A673 (cell line): Measurements from ENCODE around the gene GZF1. TPM values are rescaled to one million over a fixed set of nuclear protein-coding genes. Genes with fewer than 3 reads are reported as not detected.

ENCODE experiments used
- BruUV-seq: library from RNA; stranded (reverse); fragments of 400-500 nt; replicated peaks from 2 replicates; lab custom pipeline; 2021; lab: Mats Ljungman, UMichigan
- CTCF ChIA-PET: fragments of 300-600 bp; sonication (Branson Sonifier 250); formaldehyde crosslinking; loops from one replicate; lab custom pipeline; 2022; ENCODE audit warnings: antibody characterized with exemption; lab: Charles Lee
- POLR2A ChIA-PET: fragments of 300-600 bp; sonication (Branson Sonifier 250); formaldehyde crosslinking; loops from one replicate; lab custom pipeline; 2022; ENCODE audit warnings: antibody characterized with exemption; ENCODE audit not compliant: low non-redundant PET; lab: Charles Lee
- DNase-seq: peaks from one replicate; pipeline ENCODE4 v3.0.0-alpha.2; 2015; ENCODE audit warnings: low spot score
- H3K27ac ChIP-seq: fragments of 200-600 bp; sonication (generic); 2 replicates; pipeline ENCODE4 v1.5.1; 2016; ENCODE audit warnings: mixed run types, low read depth, mild to moderate bottlenecking, mixed read lengths, antibody characterized with exemption, low read length; ENCODE audit not compliant: poor library complexity, severe bottlenecking
- H3K27me3 ChIP-seq: fragments of 200-600 bp; sonication (generic); replicated peaks from 2 replicates; pipeline ENCODE4 v1.6.1; 2017; ENCODE audit warnings: mixed run types, low read depth, mild to moderate bottlenecking, mixed read lengths, antibody characterized with exemption, low read length; ENCODE audit not compliant: insufficient read depth, poor library complexity
- H3K36me3 ChIP-seq: fragments of 200-600 bp; sonication (generic); 2 replicates; pipeline ENCODE4 v1.6.1; 2016; ENCODE audit warnings: mixed run types, mild to moderate bottlenecking, mixed read lengths, antibody characterized with exemption, low read length; ENCODE audit not compliant: insufficient read depth, poor library complexity, severe bottlenecking
- H3K4me1 ChIP-seq: fragments of 200-600 bp; sonication (generic); 2 replicates; pipeline ENCODE4 v1.6.1; 2017; ENCODE audit warnings: mixed run types, mild to moderate bottlenecking, mixed read lengths, antibody characterized with exemption, low read length; ENCODE audit not compliant: insufficient read depth, poor library complexity, severe bottlenecking
- H3K4me3 ChIP-seq: fragments of 200-600 bp; sonication (generic); 2 replicates; pipeline ENCODE4 v1.5.1; 2016; ENCODE audit warnings: low read depth, mixed run types, mild to moderate bottlenecking, mixed read lengths, low read length; ENCODE audit not compliant: poor library complexity, severe bottlenecking
- H3K9me3 ChIP-seq: fragments of 200-600 bp; sonication (generic); 2 replicates; pipeline ENCODE4 v1.6.1; 2016; ENCODE audit warnings: mixed run types, low read depth, mild to moderate bottlenecking, mixed read lengths, antibody characterized with exemption, low read length; ENCODE audit not compliant: poor library complexity, severe bottlenecking
- CTCF ChIP-seq: fragments of 300-800, 200-600 bp; sonication (generic); conservative IDR thresholded peaks from 2 replicates; pipeline ENCODE4 v1.5.1; 2017; ENCODE audit warnings: low read depth, mild to moderate bottlenecking, antibody characterized with exemption, low read length, moderate library complexity, mixed read lengths
- EZH2 ChIP-seq: fragments of 200-600 bp; sonication (generic); IDR thresholded peaks from 2 replicates; pipeline ENCODE4 v1.6.1; 2017; ENCODE audit warnings: borderline replicate concordance, low read depth, mild to moderate bottlenecking, mixed read lengths, antibody characterized with exemption, low read length; ENCODE audit not compliant: poor library complexity, severe bottlenecking
- intact Hi-C: fragments of 100-400 bp; cut with micrococcal nuclease; formaldehyde crosslinking; loops from one replicate; pipeline ENCODE4 v1.10.0; 2022; ENCODE audit not compliant: unreplicated experiment
- total RNA-seq: library from RNA; stranded (reverse); gene quantifications from 2 replicates; pipeline ENCODE4 v1.2.3, GENCODE V29; 2021

Gene GZF1
- total RNA-seq, 1 experiment from 2014 or later = 13.7 TPM

- peak overlapping the region; percentile 97 for H3K27ac ChIP-seq
- POLR2A ChIA-PET = interaction anchor here (0.6 to 0.7 kb wide), 2 partner anchors 11 to 1727 kb away, joined by 3 to 4 read pairs; no protein-coding TSS in a partner anchor
- TF ChIP-seq EZH2 (no peak), CTCF (no peak)
- H3K27me3 ChIP-seq = no peaks in the 10 kb centered on the region
- DNase-seq = no peak
- no peaks in the 10 kb centered on the region for H3K9me3 ChIP-seq
- intact Hi-C loops = loop anchor here (5.0 kb wide), 1 partner anchor 61 kb away; the partner anchor contains the start of gene NAPB
- H3K36me3 ChIP-seq = peaks cover 1% of the 10 kb centered on the region
- no TSS peak for BruUV-seq
- peaks cover 10% of the 10 kb centered on the region for H3K4me1 ChIP-seq
- CTCF ChIA-PET = no interaction called here
- peak overlapping the region; percentile 96 for H3K4me3 ChIP-seq
Measured at GRCh38 chr20:23361119-23361475, 885 bp upstream of the GZF1 start.

- ChIA-PET POLR2A (no interaction called here), CTCF (no interaction called here)
- Histone ChIP-seq H3K4me3 (peak overlapping the region; percentile 96), H3K4me1 (peaks cover 14% of the 10 kb centered on the region), H3K9me3 (no peaks in the 10 kb centered on the region), H3K27ac (peak overlapping the region; percentile 97), H3K36me3 (peaks cover 10% of the 10 kb centered on the region), H3K27me3 (no peaks in the 10 kb centered on the region)
- TF ChIP-seq EZH2 (no peak), CTCF (no peak)
- intact Hi-C loops = loop anchor here (5.0 kb wide), 1 partner anchor 60 kb away; the partner anchor contains the start of gene NAPB
- BruUV-seq = no TSS peak
- peak; percentile 5 for DNase-seq
Measured at GRCh38 chr20:23362392-23363256, 642 bp downstream of the GZF1 start.

- Histone ChIP-seq H3K27me3 (no peaks in the 10 kb centered on the region), H3K36me3 (peaks cover 10% of the 10 kb centered on the region), H3K9me3 (no peaks in the 10 kb centered on the region), H3K27ac (peak overlapping the region; percentile 97), H3K4me3 (peak overlapping the region; percentile 96), H3K4me1 (peaks cover 14% of the 10 kb centered on the region)
- intact Hi-C loops = loop anchor here (5.0 kb wide), 1 partner anchor 59 kb away; the partner anchor contains the start of gene NAPB
- ChIA-PET POLR2A (no interaction called here), CTCF (no interaction called here)
- TF ChIP-seq CTCF = no peak
- TF ChIP-seq EZH2 = no peak
- BruUV-seq = TSS peak; percentile 36
- no peak for DNase-seq
Measured at GRCh38 chr20:23363257-23363649, 1.3 kb downstream of the GZF1 start.
